ENCODE results near the gene SH3PXD2B. TPM values are rescaled to one million over a fixed set of nuclear protein-coding genes. Genes with fewer than 3 reads are reported as not detected.

SH3PXD2B gene
- total RNA-seq, 1 experiment from 2014 or later, result 47.7 TPM

Other genes with a start within 250 kb of the SH3PXD2B start
- gene UBTD2, start 170.8 kb downstream of the SH3PXD2B start, total RNA-seq (2014; rRNA removed; shearing (Covaris generic)), result 29.2 and 34.7 TPM in 2 replicates
- gene NEURL1B, start 186.7 kb upstream of the SH3PXD2B start, total RNA-seq (2014; rRNA removed; shearing (Covaris generic)), result 4.7 and 7.5 TPM in 2 replicates